Measurements from ENCODE around the gene ALKBH4.

DNA sequence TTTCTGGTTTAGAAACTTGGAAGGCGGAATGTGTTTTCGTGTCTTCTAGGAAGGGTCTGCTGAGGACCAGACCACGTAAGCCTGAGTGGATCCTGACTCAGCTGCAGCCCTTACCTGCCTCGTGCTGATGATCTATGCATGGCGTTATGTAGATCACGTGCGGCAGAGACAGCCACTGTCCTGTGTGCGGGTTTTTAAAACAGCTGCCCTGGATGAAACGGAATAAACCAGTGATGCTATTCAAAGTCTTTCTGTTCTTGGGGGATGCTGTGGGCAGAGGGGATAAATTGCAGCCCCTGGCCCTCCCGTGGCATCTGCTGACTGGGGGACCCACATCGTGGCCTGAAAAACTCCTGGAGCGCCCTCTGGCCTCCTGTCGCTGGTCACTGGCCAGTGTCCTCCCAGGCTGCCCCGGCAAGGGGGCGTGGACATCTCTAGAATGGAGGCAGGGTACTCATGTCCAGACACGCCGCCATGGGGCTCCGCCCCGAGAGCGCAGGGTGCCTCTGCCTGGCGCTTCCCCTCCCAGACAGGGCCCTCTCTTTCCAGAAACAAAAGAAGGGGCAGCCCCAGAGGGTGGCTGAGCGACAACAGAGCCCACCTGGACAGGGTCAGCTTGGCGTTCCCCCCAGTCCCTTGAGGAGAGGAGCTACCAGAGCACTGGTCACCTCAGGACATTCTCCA, 13.2 kb downstream of the ALKBH4 start:
- TF ChIP-seq PAX8 (IDR thresholded peaks at IDR 0.05) (no peak), FOXM1 (IDR thresholded peaks at IDR 0.05; ENCODE audit: low read depth, low read length) (no peak)

Data from GM12878 (cell line).